ENCODE measurements around the gene DLK2.

GRCh38 chr6:43477235-43478007, 22.1 kb upstream of the DLK2 start, which contains the start of gene TJAP1:
- TF ChIP-seq CTCF (IDR thresholded peaks at IDR 0.05 in 4 of 5, conservative IDR thresholded peaks at IDR 0.05 in 1 of 5) (no peak), POLR2A (IDR thresholded peaks at IDR 0.05) (peak; percentile 75 to 85)
